Measurements from ENCODE around the gene TCF7L2.

Gene TCF7L2

DNA sequence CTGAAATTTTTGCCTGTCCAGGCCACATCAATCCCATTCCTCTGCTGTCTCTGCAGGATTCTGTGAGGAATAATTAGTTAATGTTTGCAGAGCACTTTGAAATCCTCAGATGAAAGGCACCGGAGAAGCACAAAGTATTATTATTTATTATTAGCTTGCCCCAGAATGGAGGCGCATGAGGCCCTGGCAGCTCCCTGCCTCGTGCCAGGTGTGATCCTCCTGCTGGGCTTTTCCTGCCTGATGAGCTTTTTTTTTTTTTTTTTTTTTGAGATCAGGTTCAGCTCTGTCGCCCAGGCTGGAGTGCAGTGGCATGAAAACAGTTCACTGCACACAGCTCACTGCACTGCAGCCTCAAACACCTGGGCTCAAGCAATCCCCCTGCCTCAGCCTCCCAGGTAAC is 65.2 kb downstream of the TCF7L2 start:
- in situ Hi-C loops (cut with MboI; ENCODE audit: low pct_unique_long_range_greater_than_20kb, low sequenced_read_pairs, unreplicated experiment) = no loop called here
- DNase-seq (ENCODE audit: low spot score) = no peak
- TF ChIP-seq, protein P1, sequence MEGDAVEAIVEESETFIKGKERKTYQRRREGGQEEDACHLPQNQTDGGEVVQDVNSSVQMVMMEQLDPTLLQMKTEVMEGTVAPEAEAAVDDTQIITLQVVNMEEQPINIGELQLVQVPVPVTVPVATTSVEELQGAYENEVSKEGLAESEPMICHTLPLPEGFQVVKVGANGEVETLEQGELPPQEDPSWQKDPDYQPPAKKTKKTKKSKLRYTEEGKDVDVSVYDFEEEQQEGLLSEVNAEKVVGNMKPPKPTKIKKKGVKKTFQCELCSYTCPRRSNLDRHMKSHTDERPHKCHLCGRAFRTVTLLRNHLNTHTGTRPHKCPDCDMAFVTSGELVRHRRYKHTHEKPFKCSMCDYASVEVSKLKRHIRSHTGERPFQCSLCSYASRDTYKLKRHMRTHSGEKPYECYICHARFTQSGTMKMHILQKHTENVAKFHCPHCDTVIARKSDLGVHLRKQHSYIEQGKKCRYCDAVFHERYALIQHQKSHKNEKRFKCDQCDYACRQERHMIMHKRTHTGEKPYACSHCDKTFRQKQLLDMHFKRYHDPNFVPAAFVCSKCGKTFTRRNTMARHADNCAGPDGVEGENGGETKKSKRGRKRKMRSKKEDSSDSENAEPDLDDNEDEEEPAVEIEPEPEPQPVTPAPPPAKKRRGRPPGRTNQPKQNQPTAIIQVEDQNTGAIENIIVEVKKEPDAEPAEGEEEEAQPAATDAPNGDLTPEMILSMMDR (IDR thresholded peaks at IDR 0.05; ENCODE audit: extremely low read depth, insufficient read depth, missing control alignments) = no peak

DNA sequence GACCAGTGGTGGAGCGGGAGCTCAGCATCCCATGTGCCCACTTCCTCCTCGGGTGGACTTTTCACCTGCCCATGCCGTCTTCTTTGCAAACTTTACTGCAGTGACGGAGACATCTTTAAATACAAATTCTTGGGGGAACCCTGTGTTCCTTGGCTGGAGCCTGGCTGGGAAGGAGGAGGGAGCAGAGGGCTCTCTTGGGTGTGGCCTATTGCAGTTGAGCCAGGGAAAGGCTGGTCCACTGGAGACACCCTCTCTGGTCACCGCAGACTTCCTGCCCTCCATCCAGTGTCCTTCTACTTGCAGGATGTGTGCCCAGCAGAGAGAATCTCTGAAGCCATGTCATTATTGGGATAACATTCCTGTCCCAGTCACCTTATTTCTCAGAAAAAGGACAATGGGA is 67.3 kb downstream of the TCF7L2 start:
- in situ Hi-C loops (cut with MboI; ENCODE audit: low pct_unique_long_range_greater_than_20kb, low sequenced_read_pairs, unreplicated experiment) = no loop called here
- DNase-seq (ENCODE audit: low spot score) = no peak
- TF ChIP-seq, protein P1 (IDR thresholded peaks at IDR 0.05; ENCODE audit: extremely low read depth, insufficient read depth, missing control alignments) = no peak

DNA sequence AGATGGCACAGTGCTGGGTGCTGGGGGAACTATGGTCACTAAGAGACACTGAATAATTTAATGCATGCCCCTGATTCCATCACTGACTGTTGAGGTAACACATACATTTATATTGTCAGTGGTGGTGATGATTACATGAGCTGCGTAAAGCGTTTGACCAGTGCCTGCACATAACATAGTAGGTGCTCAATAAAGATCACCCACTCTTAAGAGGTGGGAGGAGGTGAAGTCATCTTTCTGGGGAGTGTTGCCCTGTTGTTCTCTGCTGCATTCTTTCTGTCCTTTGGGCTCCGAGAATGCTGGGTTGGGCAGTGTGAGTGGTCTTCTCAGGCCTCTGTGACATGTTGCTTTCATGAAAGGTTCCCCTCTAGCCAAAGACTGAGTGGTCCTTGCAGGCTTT is 68.0 kb downstream of the TCF7L2 start:
- in situ Hi-C loops (cut with MboI; ENCODE audit: low pct_unique_long_range_greater_than_20kb, low sequenced_read_pairs, unreplicated experiment) = no loop called here
- DNase-seq (ENCODE audit: low spot score) = no peak
- TF ChIP-seq, protein P1 (IDR thresholded peaks at IDR 0.05; ENCODE audit: extremely low read depth, insufficient read depth, missing control alignments) = no peak

DNA sequence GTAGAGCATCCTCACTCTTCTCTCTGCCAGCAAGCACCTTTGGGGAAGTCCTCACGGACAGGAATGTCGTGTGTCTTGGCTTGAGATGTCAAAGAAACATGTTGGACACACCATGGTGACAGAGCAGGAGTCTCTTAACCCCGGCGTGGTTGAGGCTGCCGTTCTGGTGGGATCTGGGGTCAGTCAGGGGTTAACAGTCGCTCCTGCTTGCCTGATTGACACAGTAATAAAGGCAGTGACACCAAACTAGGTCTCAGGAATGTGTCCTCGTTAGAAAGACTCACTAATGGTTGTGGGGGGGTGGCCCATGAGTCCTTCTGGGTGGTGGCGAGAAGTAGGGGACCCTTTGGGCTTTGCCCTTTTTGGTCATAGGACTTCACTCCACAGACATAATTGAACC is 69.0 kb downstream of the TCF7L2 start:
- in situ Hi-C loops (cut with MboI; ENCODE audit: low pct_unique_long_range_greater_than_20kb, low sequenced_read_pairs, unreplicated experiment) = no loop called here
- no peak for DNase-seq (ENCODE audit: low spot score)
- TF ChIP-seq, protein P1 (IDR thresholded peaks at IDR 0.05; ENCODE audit: extremely low read depth, insufficient read depth, missing control alignments) = no peak

DNA sequence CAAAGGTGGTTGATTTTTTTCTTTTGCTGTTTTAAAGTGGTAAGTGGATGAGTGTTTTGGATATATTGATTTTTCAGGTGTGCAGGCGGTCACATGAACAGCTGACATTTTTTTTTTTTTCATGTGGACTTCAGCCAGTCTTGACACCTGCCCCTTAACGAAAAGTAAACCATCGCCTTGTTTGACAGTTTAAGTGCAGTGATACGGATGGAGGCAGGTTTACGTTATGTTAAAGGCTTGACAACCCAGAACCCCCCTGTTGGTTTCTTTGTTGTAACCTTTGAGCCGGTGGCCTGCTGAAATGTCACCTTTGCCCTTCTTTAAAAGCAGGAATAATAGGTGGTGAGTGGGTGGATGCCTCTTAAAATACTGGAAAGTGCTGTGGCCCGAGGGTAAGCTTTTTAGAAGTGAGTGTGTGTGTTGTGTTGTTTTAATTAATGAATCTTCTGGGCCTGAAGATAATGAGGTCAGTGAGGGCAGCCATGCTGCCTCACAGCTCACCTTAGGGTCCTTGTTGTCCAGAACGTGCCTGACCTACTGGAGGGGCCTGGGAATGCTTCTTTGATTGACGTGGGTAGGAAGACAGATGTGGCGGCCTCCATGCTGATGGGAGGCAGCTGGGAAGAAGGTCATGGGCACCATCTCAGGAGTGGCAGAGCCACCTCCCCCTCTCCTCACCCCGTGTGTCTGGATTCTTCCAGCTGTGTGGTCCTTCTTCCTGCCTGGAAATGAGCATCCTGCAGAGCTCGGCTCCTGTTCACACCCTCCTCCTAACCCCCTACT is 69.8 kb downstream of the TCF7L2 start:
- TF ChIP-seq, protein P1 (IDR thresholded peaks at IDR 0.05; ENCODE audit: extremely low read depth, insufficient read depth, missing control alignments) = no peak
- in situ Hi-C loops (cut with MboI; ENCODE audit: low pct_unique_long_range_greater_than_20kb, low sequenced_read_pairs, unreplicated experiment) = no loop called here
- DNase-seq (ENCODE audit: low spot score) = no peak

DNA sequence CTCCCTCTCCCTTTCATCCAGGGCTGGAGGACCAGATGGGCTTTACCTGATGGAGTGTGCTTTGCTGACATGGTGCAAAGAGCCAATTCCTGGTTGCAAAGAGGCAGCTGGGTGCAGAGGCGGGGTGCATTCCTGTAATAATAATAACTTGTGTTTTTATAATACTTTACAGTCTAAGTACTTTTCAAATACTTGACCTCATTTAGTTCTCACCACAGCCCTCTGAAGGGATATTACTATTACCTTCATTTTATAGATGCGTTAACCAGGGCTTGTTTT is 70.4 kb downstream of the TCF7L2 start:
- in situ Hi-C loops (cut with MboI; ENCODE audit: low pct_unique_long_range_greater_than_20kb, low sequenced_read_pairs, unreplicated experiment) = no loop called here
- DNase-seq (ENCODE audit: low spot score) = no peak
- TF ChIP-seq, protein P1 (IDR thresholded peaks at IDR 0.05; ENCODE audit: extremely low read depth, insufficient read depth, missing control alignments) = no peak

All from GM13977 (cell line).